HG03571 (cell line): ENCODE results near the gene RAF1.
"Not testable (repeated sequence)": the region's sequence is repeated elsewhere in the genome, so short reads cannot be mapped to it uniquely, and the experiment has no call there.

Source experiments
- ATAC-seq: cut with Tn5 transposase; IDR thresholded peaks from one replicate; pipeline ENCODE4 v1.9.1; 2021; ENCODE audit not compliant: unreplicated experiment

The RAF1 gene

DNA sequence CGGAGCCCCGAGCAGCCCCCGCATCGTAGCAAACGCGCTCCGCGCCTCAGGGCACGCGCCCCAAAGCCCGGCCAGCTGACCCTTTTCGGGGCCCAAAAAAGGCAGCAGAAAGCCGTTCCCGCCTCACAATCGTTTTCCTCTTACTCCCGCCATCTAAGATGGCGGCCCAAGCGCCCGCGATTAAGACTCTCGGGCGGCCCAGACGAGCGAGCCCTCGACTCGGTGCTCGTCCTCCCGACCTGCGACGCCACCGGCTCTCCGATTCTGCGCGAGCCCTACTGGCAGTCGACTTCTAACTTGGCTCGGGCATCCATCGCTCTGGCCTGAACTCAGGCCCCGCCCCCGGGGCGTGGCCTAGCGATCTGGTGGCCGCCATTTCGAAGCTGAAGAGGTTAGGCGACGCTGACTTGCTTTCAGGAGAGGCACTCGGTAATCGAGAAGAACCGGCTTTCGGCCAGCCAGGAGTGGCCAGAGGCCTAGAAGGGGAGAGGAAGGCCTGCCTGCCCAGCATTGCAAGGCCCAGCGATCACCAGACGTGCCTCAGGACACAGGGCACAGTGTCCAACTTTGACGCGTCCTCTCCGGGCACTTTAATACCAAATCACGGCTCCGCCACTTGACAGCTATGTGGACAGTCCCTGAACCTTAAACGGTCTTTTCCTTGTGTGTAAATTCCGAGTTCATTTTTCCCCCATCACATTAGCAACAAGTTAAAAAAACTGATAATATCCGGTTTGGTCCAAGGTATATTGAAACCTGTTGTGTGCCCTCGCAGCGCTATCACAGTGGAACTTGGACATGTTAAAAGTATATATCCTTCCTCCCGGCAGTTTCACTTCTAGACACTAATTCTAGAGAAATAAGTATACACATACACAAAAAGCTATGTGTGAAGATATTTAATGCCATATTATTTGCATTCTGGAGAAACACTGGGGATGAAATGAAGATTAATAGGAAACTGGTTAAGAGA lies at the start of gene RAF1:
Gene RAF1 (minus strand): TSS at position 182 of the 973 bp plus-strand sequence. CDS start 45,396 bp downstream, outside the sequence.
- ATAC-seq: peak; percentile 94

GRCh38 chr3:12710062-12710461 lies 46.1 kb upstream of the RAF1 start:
- ATAC-seq: no peak

GRCh38 chr3:12709334-12709733 lies 45.4 kb upstream of the RAF1 start:
- no peak for ATAC-seq

DNA sequence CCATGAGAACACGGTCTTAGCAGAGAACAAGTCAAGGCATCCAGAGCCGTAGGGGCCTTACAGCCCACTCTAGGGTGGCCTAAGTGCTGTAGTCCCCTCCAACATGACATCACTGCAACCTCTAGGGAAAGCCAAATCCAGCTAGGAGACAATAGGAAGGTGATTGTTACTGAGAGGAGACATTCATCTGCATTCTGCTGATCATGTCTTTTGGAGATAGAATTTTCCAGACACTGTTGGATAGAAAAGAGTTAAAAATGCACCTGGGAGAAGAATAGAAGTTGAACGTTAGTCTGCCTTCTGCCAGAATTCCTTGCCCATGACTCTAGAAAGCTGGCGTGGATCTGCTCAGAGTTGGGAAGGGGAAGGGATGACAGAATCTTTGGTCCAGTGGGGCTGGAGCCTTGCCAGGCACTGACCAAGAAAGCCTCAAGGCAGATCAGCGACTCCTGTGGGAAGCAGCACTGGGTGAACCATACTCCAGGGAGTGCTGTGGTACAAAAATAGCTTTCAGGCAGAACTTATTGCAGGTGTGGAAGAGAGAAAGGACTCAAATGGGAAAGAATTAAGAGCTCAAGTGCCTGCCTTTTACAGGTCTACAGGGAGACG lies 44.8 kb upstream of the RAF1 start:
- no peak for ATAC-seq

- ATAC-seq: no peak
Observed at GRCh38 chr3:12707449-12707848, 43.5 kb upstream of the RAF1 start.

DNA sequence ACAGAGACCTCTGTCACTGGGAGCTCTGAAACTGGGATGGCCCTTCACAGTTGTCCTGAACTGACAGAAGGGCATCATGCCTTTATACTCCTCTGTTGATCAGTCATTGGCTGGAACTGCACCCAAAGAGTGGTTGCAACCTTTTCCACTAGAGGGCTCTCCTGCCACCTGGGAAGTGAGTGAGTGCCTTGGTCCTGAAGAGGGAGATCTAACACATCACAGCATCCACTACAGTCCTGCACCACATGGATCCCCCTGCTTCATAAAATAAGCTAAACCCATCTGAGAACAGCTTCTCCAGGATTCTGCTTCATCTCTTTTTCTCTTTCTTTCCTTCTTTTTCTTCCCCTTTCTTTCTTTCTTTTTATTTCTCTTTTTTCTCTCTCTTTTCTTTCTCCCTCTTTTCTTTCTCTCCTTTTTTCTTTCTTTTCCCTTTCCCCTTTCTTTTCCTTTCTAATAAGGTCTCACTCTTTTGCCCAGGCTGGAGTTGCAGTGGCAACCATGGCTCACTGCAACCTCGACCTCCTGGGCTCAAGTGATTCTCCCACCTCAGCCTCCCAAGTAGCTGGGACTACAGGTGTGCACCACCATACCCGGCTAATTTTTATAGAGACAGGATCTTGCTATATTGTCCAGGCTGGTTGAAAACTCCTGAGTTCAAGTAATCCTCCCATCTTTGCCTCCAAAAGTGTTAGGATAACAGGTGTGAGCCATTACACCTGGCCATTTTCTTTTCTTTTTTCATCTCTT lies 42.8 kb upstream of the RAF1 start:
- no peak for ATAC-seq

DNA sequence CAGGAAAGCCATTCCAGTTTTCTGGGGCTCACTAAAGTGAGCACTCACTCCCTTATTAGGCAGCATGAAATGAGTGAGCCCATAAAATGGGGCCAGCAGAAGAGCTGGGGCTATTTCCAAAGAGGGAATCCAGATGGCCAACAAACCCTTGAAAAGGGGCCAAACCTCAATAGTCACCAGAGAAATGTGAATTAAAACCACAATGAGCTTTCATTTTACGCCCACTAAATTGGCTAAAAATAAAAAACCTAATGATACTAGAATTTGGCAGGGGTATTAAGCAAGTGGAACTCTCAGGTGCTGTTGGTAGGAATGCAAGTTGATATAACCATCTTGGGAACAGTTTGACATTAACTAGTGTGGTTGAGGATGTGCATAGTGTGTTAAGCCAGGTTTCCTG lies 42.1 kb upstream of the RAF1 start:
- ATAC-seq: no peak

DNA sequence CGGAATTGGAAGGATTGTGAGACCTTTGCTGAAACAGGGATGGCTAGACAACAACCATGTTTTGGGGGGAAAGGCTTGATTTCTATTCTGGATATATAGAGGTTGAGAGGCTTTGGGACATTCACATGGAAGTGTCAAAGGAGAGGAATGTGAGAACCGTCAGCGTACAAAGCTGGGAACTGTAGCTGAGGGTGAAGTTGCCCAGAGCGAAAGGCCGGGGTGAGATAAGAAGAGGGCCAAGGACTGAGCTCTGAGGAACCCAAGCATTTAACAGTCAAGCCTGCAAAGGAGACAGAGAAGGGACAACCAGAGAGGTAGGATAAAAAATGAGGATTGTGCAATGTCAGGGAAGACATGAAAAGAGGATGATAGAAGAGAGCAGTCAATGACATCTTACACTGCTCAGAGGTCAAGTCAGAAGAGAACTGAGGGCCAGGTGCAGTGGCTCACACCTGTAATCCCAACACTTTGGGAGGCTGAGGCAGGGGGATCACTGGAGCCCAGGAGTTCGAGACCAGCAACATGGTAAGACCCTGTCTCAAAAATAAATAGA lies 41.5 kb upstream of the RAF1 start:
- no peak for ATAC-seq

- no peak for ATAC-seq
Observed at GRCh38 chr3:12702501-12702900, 38.6 kb upstream of the RAF1 start.

DNA sequence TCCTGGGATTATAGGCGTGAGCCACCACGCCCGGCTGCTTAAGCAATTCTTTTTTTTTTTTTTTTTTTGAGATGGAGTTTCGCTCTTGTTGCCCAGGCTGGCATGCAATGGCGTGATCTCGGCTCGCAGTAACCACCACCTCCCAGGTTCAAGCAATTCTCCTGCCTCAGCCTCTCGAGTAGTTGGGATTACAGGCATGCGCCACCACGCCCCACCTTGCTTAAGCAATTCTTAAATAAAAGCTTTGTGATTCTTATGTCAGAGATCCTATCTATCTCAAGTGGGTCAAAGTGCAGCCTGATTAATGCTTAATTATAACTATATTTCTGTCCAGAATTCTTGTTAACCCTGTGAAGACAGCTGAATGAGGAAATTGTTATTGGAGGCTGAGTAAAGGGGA lies 37.7 kb upstream of the RAF1 start:
- ATAC-seq: not testable (repeated sequence)

- ATAC-seq: no peak
Observed at GRCh38 chr3:12700800-12701199, 36.9 kb upstream of the RAF1 start.

GRCh38 chr3:12695916-12696315 lies 32.0 kb upstream of the RAF1 start:
- no peak for ATAC-seq

- no peak for ATAC-seq
Observed at GRCh38 chr3:12695112-12695511, 31.2 kb upstream of the RAF1 start.

DNA sequence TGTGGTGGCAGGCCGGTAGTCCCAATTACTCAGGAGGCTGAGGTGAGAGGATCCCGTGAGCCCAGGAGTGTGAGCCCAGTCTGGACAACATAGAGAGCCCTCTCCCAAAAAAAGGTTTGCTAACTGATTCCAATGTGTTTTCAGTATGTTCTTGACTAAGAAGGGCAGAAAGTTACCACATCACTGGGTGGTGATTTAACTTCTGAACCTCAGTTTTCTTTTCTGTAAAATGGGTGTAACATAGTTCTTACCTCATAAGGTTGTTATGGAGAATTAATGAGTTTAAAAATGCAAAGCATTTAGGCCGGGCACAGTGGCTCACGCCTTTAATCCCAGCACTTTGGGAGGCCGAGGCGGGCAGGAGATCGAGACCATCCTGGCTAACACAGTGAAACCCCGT lies 28.5 kb upstream of the RAF1 start:
- no peak for ATAC-seq

DNA sequence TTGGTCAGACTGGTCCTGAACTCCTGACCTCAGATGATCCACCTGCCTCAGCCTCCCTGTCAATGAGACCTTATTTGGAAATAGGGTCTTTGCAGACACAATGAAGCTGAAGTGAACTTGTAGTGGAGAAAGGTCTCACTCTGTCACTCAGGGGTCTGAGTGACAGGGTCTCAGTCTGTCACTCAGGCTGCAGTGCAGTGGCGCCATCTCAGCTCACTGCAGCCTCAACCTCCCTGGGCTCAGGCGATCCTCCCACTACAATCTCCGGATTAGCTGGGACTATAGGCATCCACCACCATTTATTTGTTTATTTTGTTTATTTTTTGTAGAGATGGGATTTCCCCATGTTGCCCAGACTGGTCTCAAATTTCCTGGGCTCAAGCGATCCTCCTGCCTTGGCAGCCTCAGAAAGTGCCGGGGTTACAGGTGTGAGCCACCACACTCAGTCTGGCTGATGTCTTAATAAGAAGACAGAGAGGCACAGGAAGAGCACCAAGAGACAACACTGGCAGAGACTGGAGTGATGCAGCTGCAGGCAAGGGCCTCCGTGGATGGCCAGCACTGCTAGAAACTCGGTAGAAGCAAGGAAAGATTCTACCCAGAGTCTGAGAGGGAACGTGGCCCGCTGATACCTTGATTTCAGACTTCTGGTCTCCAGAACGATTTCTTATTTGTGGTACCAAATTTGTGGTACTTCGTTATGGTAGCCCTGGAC lies 26.2 kb upstream of the RAF1 start:
- no peak for ATAC-seq

DNA sequence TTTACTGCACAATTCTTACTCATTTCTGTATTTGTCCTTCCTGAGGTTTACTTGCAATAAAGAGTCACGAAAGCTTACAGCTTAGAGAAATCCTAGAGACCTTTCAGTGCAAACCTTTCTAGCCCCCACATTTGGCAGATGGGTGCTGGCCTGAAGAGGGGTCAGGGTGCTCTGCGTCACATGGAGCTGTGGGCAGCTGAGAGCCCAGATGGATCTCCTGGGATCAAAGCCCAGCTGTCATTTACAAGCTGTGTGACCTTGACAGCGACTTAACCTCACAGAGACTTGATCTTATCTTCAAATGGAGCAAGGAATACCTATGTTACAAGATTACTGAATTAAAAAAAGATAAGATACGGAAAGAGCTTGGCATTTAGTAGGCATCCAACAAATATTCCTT lies 24.0 kb upstream of the RAF1 start:
- ATAC-seq: no peak

- no peak for ATAC-seq
Observed at GRCh38 chr3:12686096-12686495, 22.2 kb upstream of the RAF1 start.

DNA sequence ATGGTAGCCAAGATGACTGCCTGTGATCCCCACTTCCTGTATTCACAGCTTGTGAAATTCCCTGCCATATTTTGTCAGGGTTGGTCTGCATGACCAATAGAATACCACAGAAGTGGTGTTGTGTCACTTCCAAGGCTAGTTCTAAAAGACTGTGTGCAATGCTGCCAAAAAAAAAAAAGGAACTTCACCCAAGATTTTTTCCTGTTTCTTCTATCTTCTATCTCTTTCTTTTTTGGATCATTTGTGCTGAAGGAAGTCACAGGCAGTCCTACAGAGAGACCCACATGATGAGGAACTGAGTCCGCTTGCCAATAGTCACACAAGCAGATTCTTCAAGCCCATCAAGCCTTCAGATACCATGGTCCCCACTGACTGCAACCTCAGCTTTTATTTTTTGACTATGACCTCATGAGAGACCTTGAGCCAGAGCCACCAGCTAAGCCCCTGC lies 18.1 kb upstream of the RAF1 start:
- ATAC-seq: no peak

DNA sequence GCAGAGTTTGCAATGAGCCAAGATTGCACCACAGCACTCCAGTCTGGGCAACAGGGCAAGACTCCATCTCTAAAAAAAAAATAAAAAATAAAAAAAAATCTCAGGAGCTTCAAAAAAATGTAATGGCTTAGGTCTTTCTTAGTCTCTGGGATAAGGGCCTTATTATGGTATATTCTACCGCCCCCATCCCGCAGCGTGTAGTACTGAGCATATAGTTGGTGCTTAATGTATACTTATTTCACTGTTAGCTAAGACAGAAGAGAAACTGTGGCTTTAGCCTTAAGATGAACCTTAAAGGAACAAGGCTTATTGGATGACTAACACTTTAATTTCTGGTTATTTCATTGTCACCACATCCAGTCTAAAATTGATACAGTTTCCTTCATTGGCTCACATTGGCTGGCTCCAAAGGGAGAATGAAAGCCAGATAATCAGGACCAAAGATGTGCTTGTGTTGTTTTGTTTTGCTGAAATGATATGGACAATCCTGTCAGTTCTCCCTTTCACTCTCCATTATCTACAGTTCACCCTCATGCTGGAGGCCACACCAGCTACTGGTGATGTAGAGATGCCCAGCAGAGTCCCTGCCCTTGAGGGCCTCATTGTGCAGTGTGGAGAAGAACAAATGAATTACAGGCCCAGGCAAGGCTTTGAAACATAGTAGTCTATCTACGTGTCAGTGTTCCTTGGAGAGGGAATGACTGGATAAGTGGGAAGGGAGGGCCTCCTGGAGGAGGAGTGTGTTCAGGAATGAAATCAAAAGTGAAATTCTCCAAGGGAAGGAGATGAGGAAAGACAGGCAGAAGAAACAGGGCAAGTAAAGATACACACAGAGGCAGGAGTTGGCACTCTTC lies 17.4 kb upstream of the RAF1 start:
- no peak for ATAC-seq

DNA sequence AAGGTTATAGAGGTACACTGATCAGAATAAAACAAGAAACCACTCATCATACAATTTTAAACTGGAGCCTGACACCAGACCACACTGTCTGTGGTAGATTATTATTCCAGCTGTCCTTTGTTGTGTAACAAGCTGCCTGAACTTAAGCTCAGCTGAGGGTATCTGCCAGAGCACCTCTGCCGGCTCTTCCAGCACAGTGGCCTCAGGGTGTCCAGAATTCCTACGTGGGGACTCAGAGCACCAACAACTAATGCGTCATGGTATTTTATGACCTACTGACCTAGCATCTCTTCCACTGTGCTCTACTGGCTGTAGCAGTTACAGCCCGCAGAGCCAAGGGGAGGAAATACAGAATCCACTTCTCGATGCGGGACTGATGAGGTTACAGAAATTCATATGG lies 15.6 kb upstream of the RAF1 start:
- ATAC-seq: no peak
